ENCODE results near the gene NPY4R.
"Not testable (repeated sequence)": the region's sequence is repeated elsewhere in the genome, so short reads cannot be mapped to it uniquely, and the experiment has no call there.

Gene NPY4R

DNA sequence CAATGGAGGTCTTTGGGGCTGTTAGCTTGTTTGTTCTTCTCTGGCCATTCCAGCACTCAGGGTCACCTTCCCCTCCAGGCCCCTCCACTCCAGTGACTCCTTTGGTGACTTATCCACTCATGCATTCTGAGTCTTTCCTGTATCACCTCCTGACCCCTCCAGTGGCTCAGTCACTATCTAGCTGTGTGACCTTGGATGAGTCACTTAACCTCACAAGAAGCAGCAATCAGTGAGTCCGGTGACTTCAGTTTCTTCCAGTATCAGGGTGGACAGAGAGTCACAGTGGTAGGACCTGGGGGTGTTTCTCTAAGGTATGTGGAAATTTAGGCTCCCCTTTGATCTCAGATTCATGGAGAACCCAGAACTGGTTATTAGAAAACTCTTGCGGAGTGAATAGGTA is 9.8 kb downstream of the NPY4R start:
- not testable (repeated sequence) for H3K36me3 ChIP-seq (ENCODE audit: control insufficient read depth, insufficient read depth, low read length); H3K4me3 ChIP-seq (ENCODE audit: extremely low read depth, insufficient read depth, low read length, poor library complexity, severe bottlenecking); H3K9me3 ChIP-seq (ENCODE audit: control insufficient read depth, low read length); H3K27ac ChIP-seq (ENCODE audit: low read depth, low read length, severe bottlenecking); H3K4me1 ChIP-seq (ENCODE audit: control insufficient read depth, insufficient read depth, low read length, poor library complexity, severe bottlenecking)
- no CpG with 5 or more reads among the region's 2 CpGs for WGBS, 2 experiments (ENCODE audit: insufficient coverage in 2 of 2)

GRCh38 chr10:46451365-46451764 is 14.4 kb downstream of the NPY4R start:
- not testable (repeated sequence) for H3K27ac ChIP-seq (ENCODE audit: low read depth, low read length, severe bottlenecking); H3K36me3 ChIP-seq (ENCODE audit: control insufficient read depth, insufficient read depth, low read length); H3K9me3 ChIP-seq (ENCODE audit: control insufficient read depth, low read length); H3K4me3 ChIP-seq (ENCODE audit: extremely low read depth, insufficient read depth, low read length, poor library complexity, severe bottlenecking); H3K4me1 ChIP-seq (ENCODE audit: control insufficient read depth, insufficient read depth, low read length, poor library complexity, severe bottlenecking)
- WGBS, 2 experiments (ENCODE audit: insufficient coverage in 2 of 2): 80% methylated on average over 1 of the region's 1 CpG; no CpG with 5 or more reads in 1 of the 2 experiments

DNA sequence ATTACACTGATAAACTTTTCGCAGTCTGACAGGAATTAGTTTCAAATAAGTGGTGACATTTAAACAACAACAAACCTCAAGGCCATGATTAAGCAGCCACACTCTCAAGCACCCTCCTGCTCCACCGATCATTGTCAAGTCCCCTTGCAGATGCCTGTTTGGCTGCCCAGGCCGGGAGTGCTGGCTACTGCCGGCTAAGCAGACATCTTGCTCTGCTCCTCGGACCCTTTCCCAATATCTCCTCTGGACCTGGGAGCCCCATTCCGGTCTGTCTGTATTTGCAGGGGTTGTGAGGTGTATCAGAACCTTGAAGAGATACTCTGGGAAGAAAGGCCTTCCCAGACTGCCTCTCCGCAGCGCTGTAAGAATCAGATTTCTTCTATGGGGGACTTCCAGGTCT is 14.9 kb downstream of the NPY4R start:
- WGBS, 2 experiments (ENCODE audit: insufficient coverage in 2 of 2): 64 to 88% methylated on average over 1 of the region's 8 CpGs
- H3K36me3 ChIP-seq (ENCODE audit: control insufficient read depth, insufficient read depth, low read length); H3K4me1 ChIP-seq (ENCODE audit: control insufficient read depth, insufficient read depth, low read length, poor library complexity, severe bottlenecking); H3K27ac ChIP-seq (ENCODE audit: low read depth, low read length, severe bottlenecking); H3K4me3 ChIP-seq (ENCODE audit: extremely low read depth, insufficient read depth, low read length, poor library complexity, severe bottlenecking); H3K9me3 ChIP-seq (ENCODE audit: control insufficient read depth, low read length): not testable (repeated sequence)

DNA sequence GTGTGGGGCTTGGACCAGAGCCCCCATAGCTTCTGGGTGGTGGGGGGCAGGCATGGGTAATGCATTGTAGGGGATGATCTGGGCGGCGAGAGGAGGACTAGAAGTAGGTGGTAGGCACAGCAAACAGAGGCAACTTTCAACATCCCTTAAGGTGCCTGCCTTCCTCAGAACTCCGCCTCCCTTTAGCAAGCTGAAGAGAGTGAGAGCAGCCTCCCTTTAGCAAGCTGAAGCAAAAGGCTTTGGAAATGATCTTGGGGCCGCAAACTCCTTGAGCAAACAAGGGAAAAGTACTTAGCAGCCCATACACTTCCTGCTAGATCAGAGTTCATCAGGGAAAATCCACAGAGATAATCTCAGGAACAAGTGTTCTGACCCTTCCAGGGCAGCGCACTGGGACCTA is 18.3 kb downstream of the NPY4R start:
- H3K4me1 ChIP-seq (ENCODE audit: control insufficient read depth, insufficient read depth, low read length, poor library complexity, severe bottlenecking): not testable (repeated sequence)
- WGBS, 2 experiments (ENCODE audit: insufficient coverage in 2 of 2): no CpG with 5 or more reads among the region's 5 CpGs

DNA sequence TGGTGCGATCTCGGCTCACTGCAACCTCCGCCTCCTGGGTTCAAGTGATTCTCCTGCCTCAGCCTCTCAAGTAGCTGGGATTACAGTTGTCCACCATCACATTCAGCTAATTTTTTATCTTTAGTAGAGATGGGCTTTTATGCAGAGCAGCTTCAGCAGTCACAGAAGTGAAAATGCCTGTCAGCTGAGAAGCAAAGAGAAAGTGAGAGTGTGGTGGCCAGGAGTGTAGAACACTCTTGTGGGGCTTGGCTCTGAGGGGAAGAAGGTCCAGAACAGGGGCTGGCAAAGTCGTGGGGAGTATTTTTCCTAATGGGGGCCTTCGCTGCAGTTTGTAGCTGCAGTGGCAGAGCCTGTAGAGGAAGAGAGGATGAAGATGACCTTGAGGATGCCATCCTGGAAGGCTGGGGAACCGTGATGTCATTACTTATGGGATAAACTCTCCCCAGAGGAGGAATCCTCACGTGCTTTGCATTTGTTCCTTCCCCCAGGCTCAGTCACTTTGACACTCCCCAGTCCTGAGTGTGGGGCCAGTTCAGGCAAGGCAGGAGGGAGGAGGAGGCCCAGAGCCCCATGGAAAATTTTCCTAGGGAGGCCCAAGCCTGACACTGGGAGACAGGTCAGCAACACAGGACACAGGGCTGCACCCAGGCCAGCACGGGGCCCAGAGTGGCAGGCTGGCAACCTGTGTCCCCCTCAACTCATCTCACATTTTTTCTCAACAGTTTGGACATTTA is 20.2 kb downstream of the NPY4R start:
- H3K27ac ChIP-seq (ENCODE audit: low read depth, low read length, severe bottlenecking); H3K36me3 ChIP-seq (ENCODE audit: control insufficient read depth, insufficient read depth, low read length); H3K4me3 ChIP-seq (ENCODE audit: extremely low read depth, insufficient read depth, low read length, poor library complexity, severe bottlenecking); H3K9me3 ChIP-seq (ENCODE audit: control insufficient read depth, low read length); H3K4me1 ChIP-seq (ENCODE audit: control insufficient read depth, insufficient read depth, low read length, poor library complexity, severe bottlenecking): not testable (repeated sequence)
- 60% methylated on average over 1 of the region's 8 CpGs; no CpG with 5 or more reads in 1 of the 2 experiments for WGBS, 2 experiments (ENCODE audit: insufficient coverage in 2 of 2)

More for the DNA sequence above, 18.3 kb downstream of the NPY4R start:
- H3K27ac ChIP-seq (ENCODE audit: low read depth, low read length, severe bottlenecking); H3K36me3 ChIP-seq (ENCODE audit: control insufficient read depth, insufficient read depth, low read length); H3K9me3 ChIP-seq (ENCODE audit: control insufficient read depth, low read length); H3K4me3 ChIP-seq (ENCODE audit: extremely low read depth, insufficient read depth, low read length, poor library complexity, severe bottlenecking): not testable (repeated sequence)

DNA sequence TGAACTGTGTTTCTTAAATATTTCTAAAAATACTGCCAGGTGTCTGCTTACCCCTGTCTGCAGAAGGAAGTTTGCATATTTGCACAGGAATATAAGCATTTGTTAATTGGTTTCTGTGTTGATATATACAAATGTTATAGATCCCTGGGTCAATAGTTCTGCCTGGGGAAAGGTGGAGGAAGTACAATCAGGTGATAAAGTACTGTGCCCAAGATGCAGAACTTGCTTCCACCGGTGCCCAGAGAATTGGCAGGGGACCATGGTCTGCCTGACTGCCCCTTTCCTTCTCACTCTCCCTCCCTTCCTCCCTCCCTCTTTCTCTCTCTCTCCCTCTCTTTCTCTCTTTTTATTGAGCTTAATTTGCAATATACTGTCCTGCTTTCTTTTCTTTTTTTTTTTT is 22.3 kb downstream of the NPY4R start:
- H3K9me3 ChIP-seq (ENCODE audit: control insufficient read depth, low read length); H3K36me3 ChIP-seq (ENCODE audit: control insufficient read depth, insufficient read depth, low read length); H3K4me1 ChIP-seq (ENCODE audit: control insufficient read depth, insufficient read depth, low read length, poor library complexity, severe bottlenecking); H3K4me3 ChIP-seq (ENCODE audit: extremely low read depth, insufficient read depth, low read length, poor library complexity, severe bottlenecking); H3K27ac ChIP-seq (ENCODE audit: low read depth, low read length, severe bottlenecking): not testable (repeated sequence)
- WGBS, 2 experiments (ENCODE audit: insufficient coverage in 2 of 2): no CpG with 5 or more reads among the region's 1 CpG

- not testable (repeated sequence) for H3K9me3 ChIP-seq (ENCODE audit: control insufficient read depth, low read length); H3K27ac ChIP-seq (ENCODE audit: low read depth, low read length, severe bottlenecking); H3K4me3 ChIP-seq (ENCODE audit: extremely low read depth, insufficient read depth, low read length, poor library complexity, severe bottlenecking); H3K36me3 ChIP-seq (ENCODE audit: control insufficient read depth, insufficient read depth, low read length); H3K4me1 ChIP-seq (ENCODE audit: control insufficient read depth, insufficient read depth, low read length, poor library complexity, severe bottlenecking)
- 88 to 94% methylated on average over 2 to 7 of the region's 10 CpGs for WGBS, 2 experiments (ENCODE audit: insufficient coverage in 2 of 2)
These were observed 23.0 kb downstream of the NPY4R start for GRCh38 chr10:46442706-46443275.

GRCh38 chr10:46441837-46442278 is 23.9 kb downstream of the NPY4R start:
- H3K4me1 ChIP-seq (ENCODE audit: control insufficient read depth, insufficient read depth, low read length, poor library complexity, severe bottlenecking); H3K27ac ChIP-seq (ENCODE audit: low read depth, low read length, severe bottlenecking); H3K9me3 ChIP-seq (ENCODE audit: control insufficient read depth, low read length); H3K36me3 ChIP-seq (ENCODE audit: control insufficient read depth, insufficient read depth, low read length); H3K4me3 ChIP-seq (ENCODE audit: extremely low read depth, insufficient read depth, low read length, poor library complexity, severe bottlenecking): not testable (repeated sequence)
- WGBS, 2 experiments (ENCODE audit: insufficient coverage in 2 of 2): 64 to 89% methylated on average over 1 to 3 of the region's 7 CpGs

GRCh38 chr10:46440942-46441341 is 24.8 kb downstream of the NPY4R start:
- not testable (repeated sequence) for H3K4me3 ChIP-seq (ENCODE audit: extremely low read depth, insufficient read depth, low read length, poor library complexity, severe bottlenecking); H3K9me3 ChIP-seq (ENCODE audit: control insufficient read depth, low read length)
- no CpG with 5 or more reads among the region's 4 CpGs for WGBS, 2 experiments (ENCODE audit: insufficient coverage in 2 of 2)

GRCh38 chr10:46423550-46423949 is 42.2 kb downstream of the NPY4R start:
- not testable (repeated sequence) for H3K4me3 ChIP-seq (ENCODE audit: extremely low read depth, insufficient read depth, low read length, poor library complexity, severe bottlenecking); H3K36me3 ChIP-seq (ENCODE audit: control insufficient read depth, insufficient read depth, low read length); H3K9me3 ChIP-seq (ENCODE audit: control insufficient read depth, low read length); H3K4me1 ChIP-seq (ENCODE audit: control insufficient read depth, insufficient read depth, low read length, poor library complexity, severe bottlenecking); H3K27ac ChIP-seq (ENCODE audit: low read depth, low read length, severe bottlenecking)
- WGBS, 2 experiments (ENCODE audit: insufficient coverage in 2 of 2): no CpG with 5 or more reads among the region's 2 CpGs

More at GRCh38 chr10:46440942-46441341, 24.8 kb downstream of the NPY4R start:
- not testable (repeated sequence) for H3K36me3 ChIP-seq (ENCODE audit: control insufficient read depth, insufficient read depth, low read length); H3K4me1 ChIP-seq (ENCODE audit: control insufficient read depth, insufficient read depth, low read length, poor library complexity, severe bottlenecking); H3K27ac ChIP-seq (ENCODE audit: low read depth, low read length, severe bottlenecking)

DNA sequence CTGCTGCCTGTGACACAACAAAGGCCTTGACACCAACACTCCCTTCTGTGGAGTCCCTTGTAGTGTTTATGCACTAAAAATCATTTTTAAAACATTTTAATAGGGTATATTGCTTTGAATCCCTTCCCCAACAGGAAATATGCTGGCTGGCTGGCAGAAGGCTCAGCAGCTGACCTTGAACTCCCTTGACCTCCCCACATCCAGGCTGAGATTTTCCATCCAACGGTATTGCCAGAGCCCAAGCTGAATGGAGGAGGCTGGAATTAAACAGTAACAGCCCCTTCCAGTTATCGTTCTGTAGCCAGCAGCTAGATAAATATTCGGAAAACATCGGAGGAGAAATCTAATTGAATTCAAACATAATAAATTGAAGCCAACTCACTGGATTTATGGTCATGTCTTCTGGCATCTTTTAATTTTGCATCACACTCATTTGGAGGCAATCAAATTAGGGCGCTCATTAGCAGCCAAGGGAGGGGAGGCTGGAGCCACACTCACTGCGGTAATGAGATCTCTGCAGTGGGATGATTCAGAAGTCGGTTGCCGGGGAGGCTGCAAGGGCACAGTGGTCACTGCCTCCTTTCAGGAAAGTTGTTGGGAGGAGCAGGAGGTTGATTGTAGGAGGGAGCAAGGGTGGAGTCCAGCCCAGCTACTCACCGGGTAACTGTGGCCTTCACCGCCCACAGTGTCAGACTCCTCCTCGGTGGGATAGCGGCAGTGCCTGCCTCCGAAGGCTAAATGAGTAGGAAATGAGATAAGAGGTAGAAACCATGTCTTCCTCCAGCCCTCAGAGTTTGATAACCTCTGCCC is 46.0 kb downstream of the NPY4R start:
- not testable (repeated sequence) for H3K27ac ChIP-seq (ENCODE audit: low read depth, low read length, severe bottlenecking); H3K4me1 ChIP-seq (ENCODE audit: control insufficient read depth, insufficient read depth, low read length, poor library complexity, severe bottlenecking); H3K9me3 ChIP-seq (ENCODE audit: control insufficient read depth, low read length); H3K36me3 ChIP-seq (ENCODE audit: control insufficient read depth, insufficient read depth, low read length); H3K4me3 ChIP-seq (ENCODE audit: extremely low read depth, insufficient read depth, low read length, poor library complexity, severe bottlenecking)
- no CpG with 5 or more reads among the region's 13 CpGs for WGBS, 2 experiments (ENCODE audit: insufficient coverage in 2 of 2)
